Measurements from ENCODE around the gene GLCCI1.
"Not testable (repeated sequence)": the region's sequence is repeated elsewhere in the genome, so short reads cannot be mapped to it uniquely, and the experiment has no call there.

Gene GLCCI1

GRCh38 chr7:7990441-7990761 lies 21.8 kb downstream of the GLCCI1 start:
- DNase-seq, result no peak

DNA sequence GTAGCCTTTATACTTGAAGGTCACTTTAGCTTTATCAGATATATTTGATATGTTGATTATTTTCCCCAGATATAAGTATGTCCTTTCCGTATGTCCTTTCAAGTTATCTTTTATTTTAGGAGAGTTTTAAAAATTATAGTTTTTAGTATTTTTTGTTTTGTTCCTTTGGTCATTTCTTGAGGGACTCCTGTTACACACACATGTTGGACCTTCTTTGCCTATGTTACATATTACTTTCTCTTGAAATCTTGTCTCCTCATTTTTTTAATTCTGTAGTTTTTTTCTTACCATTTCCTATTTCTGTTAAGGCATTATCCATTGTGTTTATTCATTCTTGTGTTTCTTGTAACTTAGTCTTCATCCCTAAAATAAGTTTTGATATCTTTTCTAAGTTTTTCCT lies 23.9 kb downstream of the GLCCI1 start:
- DNase-seq, result no peak

GRCh38 chr7:7995348-7995747 lies 26.8 kb downstream of the GLCCI1 start:
- not testable (repeated sequence) for DNase-seq

DNA sequence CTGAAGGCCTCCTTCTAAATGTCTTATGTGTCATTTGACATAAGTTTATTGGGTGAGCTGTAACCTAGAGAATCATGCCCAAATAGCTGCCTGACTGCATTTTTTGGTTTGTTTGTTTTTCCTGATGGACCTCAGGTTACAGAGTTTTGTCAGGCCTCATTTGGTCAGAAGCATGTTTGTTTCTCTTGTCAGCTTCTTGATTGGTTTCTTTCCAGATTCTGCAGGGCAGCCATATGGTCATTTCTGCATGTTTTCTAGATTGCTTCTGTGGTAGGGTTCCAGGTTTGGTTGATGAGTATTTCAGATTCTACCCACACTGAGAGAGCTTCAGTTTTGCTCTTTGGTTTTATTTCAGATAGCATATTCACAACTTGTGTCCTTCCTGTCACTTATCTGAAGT lies 28.0 kb downstream of the GLCCI1 start:
- DNase-seq, result no peak

GRCh38 chr7:8000315-8000941 lies 31.8 kb downstream of the GLCCI1 start:
- no peak for DNase-seq

- no peak for DNase-seq
Observed at GRCh38 chr7:8003077-8003476, 34.5 kb downstream of the GLCCI1 start.

GRCh38 chr7:8005279-8005678 lies 36.7 kb downstream of the GLCCI1 start:
- DNase-seq, result no peak

GRCh38 chr7:8014399-8014798 lies 45.8 kb downstream of the GLCCI1 start:
- no peak for DNase-seq

DNA sequence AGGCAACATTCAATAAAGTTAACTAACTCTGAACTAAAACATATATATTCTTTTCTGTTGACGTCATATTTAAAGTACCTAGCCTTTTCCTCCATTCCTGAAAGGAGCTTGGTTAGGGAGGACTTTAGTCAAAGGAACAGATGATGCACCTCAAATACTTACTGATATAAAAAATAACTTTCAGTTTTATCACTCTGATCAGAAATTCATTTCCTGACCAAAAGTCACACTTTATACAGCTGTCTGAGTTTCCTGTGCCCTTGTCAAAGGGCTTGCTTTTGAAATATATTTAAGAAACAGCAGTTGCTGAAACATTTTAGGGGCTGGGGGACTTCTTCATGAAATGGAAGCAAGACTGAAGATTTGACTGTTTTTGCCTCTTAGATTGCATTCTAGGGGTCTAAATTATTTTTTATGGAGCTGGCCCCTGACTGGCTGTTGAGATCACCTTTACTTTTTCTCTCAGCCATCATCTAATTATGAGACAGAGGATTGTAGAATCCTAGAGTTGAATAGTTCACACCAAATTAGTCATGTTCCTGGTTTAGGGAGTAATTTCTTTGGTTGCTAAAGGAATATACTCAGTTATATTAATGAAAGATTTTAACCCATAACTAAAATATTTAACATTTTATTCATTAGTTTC lies 46.6 kb downstream of the GLCCI1 start:
- no peak for DNase-seq

DNA sequence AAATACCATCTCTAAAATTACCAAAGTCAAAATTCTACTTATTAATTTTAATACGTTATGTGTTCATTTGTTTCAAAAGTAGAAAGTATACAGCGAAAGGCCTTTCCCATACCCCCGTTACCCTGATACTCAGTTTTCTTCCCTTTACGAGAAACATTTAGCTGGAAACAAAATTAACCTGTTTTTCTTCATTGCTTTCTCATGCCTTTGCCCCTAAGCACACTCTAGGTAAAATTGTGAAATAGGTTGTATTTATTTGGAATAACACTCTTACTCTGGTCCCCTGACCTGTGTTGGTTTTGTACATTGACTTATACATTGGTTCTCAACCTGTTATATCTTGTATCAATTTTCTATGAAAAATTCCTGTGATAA lies 47.1 kb downstream of the GLCCI1 start:
- DNase-seq, result no peak

- no peak for DNase-seq
Observed at GRCh38 chr7:8017423-8017822, 48.8 kb downstream of the GLCCI1 start.

DNA sequence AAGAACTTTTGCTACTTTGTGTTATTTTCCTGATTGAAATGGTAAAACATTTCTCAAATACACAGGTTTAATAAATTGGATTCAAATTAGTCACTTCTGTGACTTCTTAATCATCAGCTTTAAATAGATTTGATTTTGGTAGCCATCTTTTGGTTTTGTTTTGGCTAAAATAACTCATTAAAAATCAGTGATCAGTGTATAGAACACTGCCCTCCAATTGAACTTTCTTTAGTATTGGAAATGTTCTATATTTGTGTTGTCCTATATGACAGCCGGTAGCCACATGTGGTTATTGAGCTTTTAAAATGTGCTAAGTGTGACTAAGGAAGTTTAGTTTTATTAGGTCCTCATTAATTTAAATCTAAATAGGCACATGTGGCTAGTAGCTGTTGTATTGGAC lies 50.4 kb downstream of the GLCCI1 start:
- DNase-seq, result no peak

DNA sequence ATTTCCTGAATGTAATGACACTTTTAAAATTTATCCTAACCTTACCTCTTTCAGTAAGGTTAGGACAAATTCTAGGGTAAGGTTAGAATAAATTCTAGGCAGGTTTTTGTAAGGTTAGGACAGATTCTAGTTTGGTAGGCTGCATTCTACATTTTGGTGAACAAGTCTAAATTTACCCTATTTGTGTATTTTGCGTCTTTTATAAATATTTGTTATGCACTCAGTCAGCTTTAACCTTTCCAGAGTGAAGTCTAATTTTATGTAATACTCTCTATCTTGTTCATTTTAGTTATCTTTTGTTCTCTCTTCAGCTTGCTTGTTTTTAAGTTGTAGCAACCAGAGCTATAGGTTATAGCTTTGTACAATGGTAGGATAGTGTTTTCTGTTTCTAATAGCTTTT lies 54.0 kb downstream of the GLCCI1 start:
- no peak for DNase-seq

DNA sequence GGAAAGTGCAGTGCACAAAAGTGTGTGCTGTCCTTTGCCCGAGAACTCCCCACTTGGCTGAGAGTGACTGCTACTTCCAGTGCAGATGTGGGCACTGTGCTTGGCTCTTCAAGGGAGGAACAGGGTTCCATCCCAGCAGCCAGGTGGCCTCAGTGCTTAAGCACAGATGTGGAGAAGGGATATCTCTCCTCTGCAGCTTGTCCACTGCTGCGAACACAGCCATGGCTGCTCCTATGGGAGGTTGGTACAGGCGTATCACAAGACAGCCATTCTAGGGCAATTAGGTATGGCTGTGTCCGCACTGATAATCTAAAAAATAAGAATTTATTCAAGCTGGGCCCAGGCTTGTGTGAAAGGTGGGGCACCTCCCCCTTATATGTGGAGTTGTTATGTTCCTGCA lies 66.6 kb downstream of the GLCCI1 start:
- DNase-seq, result no peak

DNA sequence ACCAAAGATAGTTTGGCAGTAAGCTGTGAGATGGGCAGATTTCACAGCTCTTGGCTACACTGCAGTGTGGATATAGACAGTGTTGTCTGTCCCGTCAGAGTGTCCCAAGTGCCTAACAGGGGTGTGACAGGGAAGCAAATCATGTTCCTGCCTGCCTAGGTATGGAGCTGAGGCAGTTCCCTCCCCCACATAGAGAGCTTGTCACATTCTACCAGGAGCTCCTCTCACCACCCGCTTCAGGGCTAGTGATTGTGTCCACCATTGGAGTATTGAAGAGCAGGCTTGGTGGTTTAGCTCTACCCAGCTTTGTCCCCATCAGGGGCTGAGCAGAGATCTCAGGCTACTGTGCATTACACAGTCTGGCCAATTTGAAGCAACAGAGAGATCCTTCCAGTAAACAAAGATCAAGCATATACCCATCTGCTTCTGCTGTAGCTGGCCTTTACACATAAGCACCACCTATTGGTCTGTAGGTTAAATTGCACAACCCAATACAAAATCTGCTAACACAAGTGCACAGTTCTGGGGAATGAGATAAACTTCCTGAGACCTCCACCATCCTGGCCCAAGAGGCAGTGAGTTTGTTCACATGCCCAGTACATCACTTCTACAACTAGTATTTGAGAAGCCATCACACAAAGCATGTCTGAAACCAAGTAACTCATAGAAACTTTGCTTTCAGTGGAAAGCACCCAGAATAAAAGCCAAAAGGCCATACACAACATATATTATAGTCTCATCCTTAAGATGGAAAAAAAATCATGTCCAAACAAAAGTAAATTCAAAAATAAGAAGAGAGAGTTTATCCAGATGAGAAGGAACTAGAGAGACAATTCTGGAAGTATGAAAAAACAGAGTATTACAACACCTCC lies 67.3 kb downstream of the GLCCI1 start:
- DNase-seq, result peak in 1 of 2 experiments; percentile 40

- DNase-seq, result no peak
Observed at GRCh38 chr7:8037151-8037550, 68.6 kb downstream of the GLCCI1 start.

- no peak for DNase-seq
Observed at GRCh38 chr7:8040768-8041369, 72.3 kb downstream of the GLCCI1 start.

GRCh38 chr7:8042796-8043535 lies 74.4 kb downstream of the GLCCI1 start:
- no peak for DNase-seq

DNA sequence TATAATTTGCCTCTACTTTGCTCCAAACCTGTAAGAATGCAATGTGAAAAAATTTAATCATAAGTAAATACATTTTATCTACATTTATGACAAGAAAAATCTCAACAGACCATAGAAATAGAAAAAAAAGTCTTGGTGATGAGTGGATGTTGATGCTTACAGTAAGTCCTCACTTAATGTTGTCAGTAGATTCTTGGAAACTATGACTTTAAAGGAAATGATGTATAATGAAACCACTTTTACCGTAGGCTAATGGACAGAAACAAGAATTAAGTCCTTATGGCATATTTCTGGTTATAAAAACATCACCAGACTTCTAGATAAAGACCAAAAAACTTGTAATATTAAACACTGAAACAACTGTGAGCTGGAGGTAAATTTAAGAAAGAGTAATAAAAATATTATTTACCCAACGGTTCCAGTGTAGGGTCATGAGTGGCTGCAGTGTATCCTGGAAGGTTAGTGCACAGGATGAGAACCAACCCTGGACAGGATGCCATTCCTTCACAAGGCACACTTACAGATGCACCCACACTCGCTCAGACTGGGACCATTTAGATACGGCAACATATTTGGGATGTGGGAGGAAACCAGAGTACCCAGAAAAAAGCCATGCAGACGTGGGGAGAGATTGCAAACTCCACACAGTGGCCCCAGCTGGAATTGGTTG lies 76.3 kb downstream of the GLCCI1 start:
- DNase-seq, result no peak

- DNase-seq, result not testable (repeated sequence)
Observed at GRCh38 chr7:8048067-8048466, 79.5 kb downstream of the GLCCI1 start.

GRCh38 chr7:8051373-8051772 lies 82.8 kb downstream of the GLCCI1 start:
- DNase-seq, result no peak

DNA sequence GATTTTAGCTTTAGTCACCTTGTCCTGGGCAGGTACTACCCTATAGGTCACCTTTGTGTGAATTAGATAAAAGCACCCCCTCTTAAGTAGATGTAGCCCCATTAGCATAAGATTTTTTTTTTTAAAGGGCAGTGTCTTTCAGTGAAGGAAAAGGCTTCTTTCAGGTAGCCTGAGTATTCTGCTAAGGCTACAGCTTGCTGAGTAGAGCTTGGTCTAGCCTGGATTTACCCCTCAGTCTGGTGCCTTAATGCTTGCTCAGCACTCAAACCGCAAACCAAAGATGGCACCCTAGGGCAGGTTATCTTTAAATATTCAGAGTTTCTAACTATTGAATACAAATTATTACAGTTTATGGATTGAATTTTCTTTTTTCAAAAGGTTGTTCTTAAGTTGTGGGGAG lies 83.4 kb downstream of the GLCCI1 start:
- no peak for DNase-seq

- no peak for DNase-seq
Observed at GRCh38 chr7:8052824-8053223, 84.2 kb downstream of the GLCCI1 start.
